ENCODE data around the gene WNT11.

DNA sequence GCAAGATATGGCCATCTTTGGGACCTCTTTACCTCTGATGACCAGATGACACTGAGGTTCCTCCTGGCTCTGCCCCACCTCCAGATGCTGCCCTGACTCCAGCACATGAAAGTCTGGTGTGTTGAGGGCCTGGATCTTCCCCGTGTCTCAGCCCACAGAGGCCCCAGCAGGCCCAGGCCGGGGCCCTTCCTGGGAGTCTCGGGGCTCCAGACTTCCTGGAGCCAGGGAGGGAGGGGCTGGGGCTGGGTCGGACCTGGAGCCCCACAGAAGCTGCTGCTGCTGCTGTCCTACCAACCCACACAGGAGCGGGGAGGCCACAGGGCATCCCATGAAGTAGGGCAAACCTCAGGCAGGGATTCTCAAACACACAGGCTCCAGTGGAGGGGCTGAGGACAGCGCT, 32.2 kb upstream of the WNT11 start:
- TF ChIP-seq, protein P1, sequence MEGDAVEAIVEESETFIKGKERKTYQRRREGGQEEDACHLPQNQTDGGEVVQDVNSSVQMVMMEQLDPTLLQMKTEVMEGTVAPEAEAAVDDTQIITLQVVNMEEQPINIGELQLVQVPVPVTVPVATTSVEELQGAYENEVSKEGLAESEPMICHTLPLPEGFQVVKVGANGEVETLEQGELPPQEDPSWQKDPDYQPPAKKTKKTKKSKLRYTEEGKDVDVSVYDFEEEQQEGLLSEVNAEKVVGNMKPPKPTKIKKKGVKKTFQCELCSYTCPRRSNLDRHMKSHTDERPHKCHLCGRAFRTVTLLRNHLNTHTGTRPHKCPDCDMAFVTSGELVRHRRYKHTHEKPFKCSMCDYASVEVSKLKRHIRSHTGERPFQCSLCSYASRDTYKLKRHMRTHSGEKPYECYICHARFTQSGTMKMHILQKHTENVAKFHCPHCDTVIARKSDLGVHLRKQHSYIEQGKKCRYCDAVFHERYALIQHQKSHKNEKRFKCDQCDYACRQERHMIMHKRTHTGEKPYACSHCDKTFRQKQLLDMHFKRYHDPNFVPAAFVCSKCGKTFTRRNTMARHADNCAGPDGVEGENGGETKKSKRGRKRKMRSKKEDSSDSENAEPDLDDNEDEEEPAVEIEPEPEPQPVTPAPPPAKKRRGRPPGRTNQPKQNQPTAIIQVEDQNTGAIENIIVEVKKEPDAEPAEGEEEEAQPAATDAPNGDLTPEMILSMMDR (IDR thresholded peaks at IDR 0.05; ENCODE audit: low read length), result no peak
- TF ChIP-seq EZH2 (optimal IDR thresholded peaks at IDR 0.05; ENCODE audit: low read depth, low read length), result no peak

All from MM.1S (cell line).